GM18505 (cell line): ENCODE results near the gene ANKRD11.
"Not testable (repeated sequence)": the region's sequence is repeated elsewhere in the genome, so short reads cannot be mapped to it uniquely, and the experiment has no call there.

Source experiments
- ATAC-seq: cut with Tn5 transposase; IDR thresholded peaks from one replicate; pipeline ENCODE4 v1.9.1; 2021; ENCODE audit not compliant: unreplicated experiment
- POLR2A ChIP-seq: IDR thresholded peaks from 4 replicates; pipeline ENCODE4 v1.6.1; 2011; ENCODE audit warnings: borderline replicate concordance; ENCODE audit not compliant: insufficient read depth, insufficient read length; ENCODE audit errors: extremely low read depth

ANKRD11 gene

GRCh38 chr16:89396156-89396555 is 94.2 kb downstream of the ANKRD11 start:
- ATAC-seq: no peak
- TF ChIP-seq POLR2A: no peak

GRCh38 chr16:89395150-89396142 is 94.9 kb downstream of the ANKRD11 start:
- no peak for TF ChIP-seq POLR2A

GRCh38 chr16:89393738-89394406 is 96.5 kb downstream of the ANKRD11 start:
- ATAC-seq: no peak
- TF ChIP-seq POLR2A: no peak

More at GRCh38 chr16:89395150-89396142, 94.9 kb downstream of the ANKRD11 start:
- ATAC-seq: no peak

- ATAC-seq: no peak
- TF ChIP-seq POLR2A: no peak
Observed at GRCh38 chr16:89392881-89393737, 97.3 kb downstream of the ANKRD11 start.

- not testable (repeated sequence) for ATAC-seq
Observed at GRCh38 chr16:89390224-89390583, 100.2 kb downstream of the ANKRD11 start.

- not testable (repeated sequence) for ATAC-seq
Observed at GRCh38 chr16:89389504-89390223, 100.7 kb downstream of the ANKRD11 start.

- ATAC-seq: no peak
- no peak for TF ChIP-seq POLR2A
Observed at GRCh38 chr16:89388536-89388935, 101.8 kb downstream of the ANKRD11 start.

- no peak for TF ChIP-seq POLR2A
- no peak for ATAC-seq
Observed at GRCh38 chr16:89386306-89387185, 103.8 kb downstream of the ANKRD11 start.

- no peak for TF ChIP-seq POLR2A
- no peak for ATAC-seq
Observed at GRCh38 chr16:89385712-89386111, 104.6 kb downstream of the ANKRD11 start.

- no peak for ATAC-seq
Observed at GRCh38 chr16:89384282-89384681, 106.1 kb downstream of the ANKRD11 start.

GRCh38 chr16:89383095-89384003 is 107.0 kb downstream of the ANKRD11 start:
- no peak for TF ChIP-seq POLR2A
- ATAC-seq: no peak

More at GRCh38 chr16:89384282-89384681, 106.1 kb downstream of the ANKRD11 start:
- no peak for TF ChIP-seq POLR2A

- not testable (repeated sequence) for ATAC-seq
Observed at GRCh38 chr16:89382555-89382954, 107.8 kb downstream of the ANKRD11 start.
